Right lobe of liver (tissue), 6 donors: ENCODE results near the gene MAEL. TPM values are rescaled to one million over a fixed set of nuclear protein-coding genes. Genes with fewer than 3 reads are reported as not detected.

Source experiments
- ATAC-seq, 4 donors: fragments of 200-7000 bp; cut with Tn5 transposase; one replicate each; pipeline ENCODE4 v1.9.1; 2020; ENCODE audit warnings: mild to moderate bottlenecking in 4 of 4, moderate library complexity in 4 of 4
- DNase-seq, 3 donors: peaks; one replicate each; pipeline ENCODE4 v3.0.0-alpha.2; 2020
- H3K27ac ChIP-seq, 3 donors: fragments of 200-600 bp; one replicate each; pipeline ENCODE4 v1.8.0; 2022
- H3K27me3 ChIP-seq, 2 donors: fragments of 200-600 bp; one replicate each; pipeline ENCODE4 v1.8.0; 2022
- H3K36me3 ChIP-seq, 4 donors: fragments of 200-600 bp; sonication (generic) in 1 of 4; one replicate each; pipeline versions ENCODE4 v1.5.1 to v1.8.0; 2017 to 2022; ENCODE audit warnings: control low read depth in 1 of 4
- H3K4me1 ChIP-seq, 4 donors: fragments of 200-600 bp; sonication (generic) in 1 of 4; one replicate each; pipeline versions ENCODE4 v1.5.1 to v1.8.0; 2017 to 2022; ENCODE audit warnings: control low read depth in 1 of 4
- H3K4me3 ChIP-seq, 3 donors: fragments of 200-600 bp; one replicate each; pipeline ENCODE4 v1.8.0; 2022
- H3K9me3 ChIP-seq, 4 donors: fragments of 200-600 bp; sonication (generic) in 1 of 4; one replicate each; pipeline versions ENCODE4 v1.5.1 to v1.8.0; 2017 to 2022; ENCODE audit warnings: control low read depth in 1 of 4
- CTCF ChIP-seq, 4 donors: fragments of 200-600 bp in 3 of 4; fragments of 450-650 bp in 1 of 4; IDR thresholded peaks; one replicate each; pipeline versions ENCODE4 v1.5.1 to v1.8.0; 2016 to 2022; ENCODE audit warnings: antibody characterized with exemption in 4 of 4, mild to moderate bottlenecking in 2 of 4
- POLR2A ChIP-seq: fragments of 450-650 bp; IDR thresholded peaks from one replicate; pipeline ENCODE4 v1.6.1; 2017; ENCODE audit warnings: antibody characterized with exemption, mild to moderate bottlenecking
- WGBS: methylation state at CpG from one replicate; pipeline ENCODE4 v1.1.6; 2018; ENCODE audit warnings: low coverage, low lambda C conversion rate; ENCODE audit not compliant: insufficient coverage; ENCODE audit errors: missing lambda C conversion rate; 5-methylcytosine and 5-hydroxymethylcytosine counted together
- intact Hi-C, 2 donors: fragments of 100-400 bp; cut with DNase I; formaldehyde crosslinking; loops; one replicate each; pipeline versions ENCODE4 v1.11.2 to v1.14.1; 2022
- total RNA-seq, 6 experiments: library from RNA; depleted of rRNA in 2 of 6; stranded (reverse); fragments of >200 nt in 2 of 6; fragmentation: NEBNext Ultra II Directional in 3 of 6; extraction: Animal tissue kit (Norgen Biotek cat#: 25700) in 3 of 6; gene quantifications; one replicate each; pipeline versions ENCODE4 v1.1.0 to v1.2.4, GENCODE V29; 2016 to 2023
- donor health status: DM: no; HTN: yes; CAD: no.
- donor health status: DM: no; HTN: no; CAD: no.
- donor health status: DM: no; HTN: no; CAD: no.
- donor health status: DM: no; HTN: yes; CAD: no.
- donor health status: DM: no; HTN: yes; CAD: no.

MAEL gene
- total RNA-seq, 6 experiments from 2014 or later: 0.15 TPM; not detected in 5

GRCh38 chr1:167043752-167044488 lies 54.8 kb downstream of the MAEL start:
- H3K36me3 ChIP-seq: no peaks in the 10 kb centered on the region
- ATAC-seq (peak; percentile 98 to 100 (median 99)), DNase-seq (peak; percentile 78 to 80 (median 78))
- 21% methylated on average over 18 of the region's 21 CpGs for WGBS
- intact Hi-C loops: no loop called here
- H3K27me3 ChIP-seq: no peaks in the 10 kb centered on the region
- no peak overlapping the region for H3K27ac ChIP-seq
- H3K9me3 ChIP-seq: no peaks in the 10 kb centered on the region
- H3K4me3 ChIP-seq: peak overlapping the region in 2 of 3 donors; percentile 25 to 30
- TF ChIP-seq POLR2A (no peak), CTCF (IDR thresholded peaks at IDR 0.05) (no peak)
- peaks cover 0 to 7% (median 3%) of the 10 kb centered on the region in 4 donors for H3K4me1 ChIP-seq

GRCh38 chr1:167051907-167052306 lies 62.8 kb downstream of the MAEL start:
- Histone ChIP-seq H3K9me3 (no peaks in the 10 kb centered on the region), H3K4me1 (no peaks in the 10 kb centered on the region), H3K27ac (no peak overlapping the region), H3K4me3 (no peak overlapping the region), H3K27me3 (no peaks in the 10 kb centered on the region), H3K36me3 (no peaks in the 10 kb centered on the region)
- ATAC-seq (no peak), DNase-seq (no peak)
- TF ChIP-seq CTCF (IDR thresholded peaks at IDR 0.05): no peak
- TF ChIP-seq POLR2A: no peak
- intact Hi-C loops: loop anchor here (10.0 kb wide), 1 partner anchor 77 kb away; the partner anchor contains the start of gene ILDR2 (in 2 of the 2)
- 86% methylated on average over 5 of the region's 5 CpGs for WGBS

GRCh38 chr1:167052389-167052788 lies 63.3 kb downstream of the MAEL start:
- no peak overlapping the region for H3K27ac ChIP-seq
- H3K4me1 ChIP-seq: no peaks in the 10 kb centered on the region
- H3K4me3 ChIP-seq: no peak overlapping the region
- H3K36me3 ChIP-seq: no peaks in the 10 kb centered on the region
- ATAC-seq: peak; percentile 61 to 79 (median 66)
- no peak for DNase-seq
- 53% methylated on average over 2 of the region's 8 CpGs for WGBS
- no peaks in the 10 kb centered on the region for H3K27me3 ChIP-seq
- TF ChIP-seq POLR2A: no peak
- TF ChIP-seq CTCF (IDR thresholded peaks at IDR 0.05): peak; percentile 30 to 50 (median 42)
- intact Hi-C loops: loop anchor here (10.0 kb wide), 1 partner anchor 78 kb away; the partner anchor contains the start of gene ILDR2 (in 2 of the 2)
- H3K9me3 ChIP-seq: no peaks in the 10 kb centered on the region

- H3K27ac ChIP-seq: no peak overlapping the region
- TF ChIP-seq CTCF (IDR thresholded peaks at IDR 0.05) (no peak), POLR2A (no peak)
- WGBS: no CpG with 5 or more reads among the region's 3 CpGs
- H3K4me3 ChIP-seq: no peak overlapping the region
- H3K27me3 ChIP-seq: no peaks in the 10 kb centered on the region
- H3K9me3 ChIP-seq: no peaks in the 10 kb centered on the region
- H3K36me3 ChIP-seq: no peaks in the 10 kb centered on the region
- DNase-seq: no peak
- peaks cover 0 to 3% (median 0%) of the 10 kb centered on the region in 4 donors for H3K4me1 ChIP-seq
- intact Hi-C loops: loop anchor here (10.0 kb wide), 1 partner anchor 80 kb away; the partner anchor contains the start of gene ILDR2 (in 2 of the 2)
- no peak for ATAC-seq
These were observed 65.5 kb downstream of the MAEL start for GRCh38 chr1:167054531-167054930.
